DMS114 treated with DMSO at 0.1 percent for 48 hours (cell line): ENCODE measurements around the gene SLC25A44.
"Not testable (repeated sequence)": the region's sequence is repeated elsewhere in the genome, so short reads cannot be mapped to it uniquely, and the experiment has no call there.

ENCODE experiments used
- DNase-seq: peaks from one replicate; lab custom pipeline; 2025; ENCODE audit not compliant: unreplicated experiment; lab: John Stamatoyannopoulos, UW

The SLC25A44 gene

DNA sequence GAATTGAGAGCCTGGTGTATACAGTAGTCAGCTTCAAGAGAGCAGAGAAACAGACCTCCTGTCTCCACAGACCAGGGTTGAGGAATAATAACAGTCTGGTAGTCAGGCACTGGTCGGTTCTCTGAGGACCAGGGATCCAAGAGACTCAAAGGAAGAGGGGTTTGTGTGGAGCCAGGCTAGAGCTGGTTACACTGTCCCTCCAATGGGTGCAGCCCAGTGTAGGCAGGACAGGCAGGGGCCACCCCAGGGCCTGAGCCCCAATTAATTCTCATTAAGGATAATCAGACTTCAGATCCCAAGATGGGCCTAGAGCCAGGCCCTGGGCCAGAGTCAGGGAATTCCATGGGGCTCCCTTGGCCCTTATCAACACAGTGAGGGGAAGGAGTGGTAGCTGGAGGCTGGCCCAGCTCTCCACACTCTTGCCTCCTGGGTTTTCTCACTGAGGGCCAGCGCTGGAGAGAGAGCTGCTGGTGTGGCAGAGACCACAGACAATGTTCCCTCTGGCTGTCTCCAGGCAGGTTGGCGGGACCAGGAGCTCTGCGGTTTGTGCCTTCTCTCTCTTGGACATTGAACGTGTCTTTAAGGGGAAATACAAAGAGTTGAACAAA lies 31.4 kb upstream of the SLC25A44 start:
- DNase-seq = no peak

DNA sequence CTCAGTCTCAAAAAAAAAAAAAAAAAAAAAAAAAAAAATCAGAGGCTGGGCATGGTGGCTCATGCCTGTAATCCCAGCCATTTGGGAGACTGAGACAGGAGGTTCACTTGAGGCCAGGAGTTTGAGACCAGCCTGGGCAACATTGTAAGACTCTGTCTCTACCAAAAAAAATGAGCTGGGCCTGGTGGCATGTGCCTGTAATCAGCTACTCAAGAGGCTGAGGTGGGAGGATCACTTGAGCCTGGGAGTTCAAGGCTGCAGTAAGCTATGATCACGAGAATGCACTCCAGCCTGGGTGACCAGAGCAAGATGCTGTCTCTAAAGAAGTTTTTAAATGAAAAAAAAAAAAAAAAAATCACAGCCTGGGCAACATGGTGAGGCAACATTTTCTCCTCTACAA lies 30.2 kb upstream of the SLC25A44 start:
- DNase-seq = no peak

DNA sequence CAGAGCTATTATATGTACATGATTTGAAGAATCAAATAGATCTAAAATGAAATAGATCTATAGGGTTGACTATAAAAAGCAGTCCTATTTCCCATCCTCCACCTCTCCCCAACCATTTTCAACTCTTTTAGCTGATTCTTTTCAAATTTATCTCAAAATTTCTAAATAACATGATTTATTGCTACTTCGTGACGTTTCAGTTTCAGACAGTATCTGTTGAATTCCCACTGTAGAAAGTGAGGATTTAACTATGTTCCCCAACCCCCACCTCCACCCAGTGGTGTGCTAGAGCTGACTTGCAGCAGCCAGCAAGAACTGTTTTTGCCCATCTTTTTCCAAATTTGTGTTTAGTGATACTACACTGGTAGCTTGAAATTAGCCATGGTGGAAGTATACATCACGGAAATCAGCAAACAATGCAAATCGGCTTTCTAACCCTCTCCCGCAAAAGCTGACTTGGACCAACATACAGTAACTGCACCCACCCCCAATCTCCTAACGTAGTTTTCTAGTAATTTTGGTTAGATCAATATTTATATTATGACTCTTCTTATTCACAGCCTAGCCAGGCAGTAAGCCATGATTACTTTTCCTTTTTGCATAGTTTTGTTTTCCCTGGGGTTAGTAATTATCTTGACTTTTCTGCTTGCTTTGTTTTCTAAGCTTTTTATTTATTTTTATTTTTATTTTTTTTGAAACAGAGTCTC lies 29.6 kb upstream of the SLC25A44 start:
- DNase-seq = no peak

DNA sequence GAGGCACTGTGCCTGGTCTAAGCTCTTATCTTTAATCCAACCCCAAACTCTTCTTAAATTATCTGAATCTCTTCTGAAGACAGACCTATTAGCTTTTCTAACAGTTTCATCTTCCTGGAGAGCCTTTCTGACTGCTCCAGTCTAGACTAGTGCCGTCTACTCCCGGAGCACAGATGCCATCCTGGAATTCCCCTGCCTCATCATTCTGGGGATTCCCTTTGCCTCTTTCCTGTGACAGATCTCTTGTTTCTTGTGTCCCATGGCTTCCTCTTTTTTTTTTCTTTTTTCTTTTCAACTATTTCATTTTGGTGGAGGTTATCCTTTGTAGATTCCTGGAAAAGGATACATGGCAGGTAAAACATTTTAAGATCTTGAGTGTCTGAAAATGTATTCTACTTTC lies 28.8 kb upstream of the SLC25A44 start:
- DNase-seq = no peak

DNA sequence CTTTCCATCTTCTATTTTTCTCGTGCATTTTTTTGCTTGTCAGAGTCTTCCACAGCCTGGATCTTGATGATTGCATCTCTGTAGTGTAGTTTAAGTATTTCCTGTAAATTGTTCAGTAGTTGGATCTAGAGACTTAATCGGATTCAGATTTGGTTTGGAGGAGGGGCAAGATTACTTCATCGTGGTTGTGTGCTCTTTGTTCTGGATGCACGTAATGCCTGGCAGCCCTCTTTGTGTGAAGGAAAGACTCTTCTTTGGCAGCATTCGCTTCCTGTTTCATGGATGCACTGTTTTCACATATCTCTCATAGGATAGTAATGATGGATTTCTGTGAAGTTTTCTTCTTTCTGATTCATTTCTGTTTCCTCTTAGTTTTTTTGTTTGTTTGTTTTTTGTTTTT lies 26.4 kb upstream of the SLC25A44 start:
- no peak for DNase-seq

DNA sequence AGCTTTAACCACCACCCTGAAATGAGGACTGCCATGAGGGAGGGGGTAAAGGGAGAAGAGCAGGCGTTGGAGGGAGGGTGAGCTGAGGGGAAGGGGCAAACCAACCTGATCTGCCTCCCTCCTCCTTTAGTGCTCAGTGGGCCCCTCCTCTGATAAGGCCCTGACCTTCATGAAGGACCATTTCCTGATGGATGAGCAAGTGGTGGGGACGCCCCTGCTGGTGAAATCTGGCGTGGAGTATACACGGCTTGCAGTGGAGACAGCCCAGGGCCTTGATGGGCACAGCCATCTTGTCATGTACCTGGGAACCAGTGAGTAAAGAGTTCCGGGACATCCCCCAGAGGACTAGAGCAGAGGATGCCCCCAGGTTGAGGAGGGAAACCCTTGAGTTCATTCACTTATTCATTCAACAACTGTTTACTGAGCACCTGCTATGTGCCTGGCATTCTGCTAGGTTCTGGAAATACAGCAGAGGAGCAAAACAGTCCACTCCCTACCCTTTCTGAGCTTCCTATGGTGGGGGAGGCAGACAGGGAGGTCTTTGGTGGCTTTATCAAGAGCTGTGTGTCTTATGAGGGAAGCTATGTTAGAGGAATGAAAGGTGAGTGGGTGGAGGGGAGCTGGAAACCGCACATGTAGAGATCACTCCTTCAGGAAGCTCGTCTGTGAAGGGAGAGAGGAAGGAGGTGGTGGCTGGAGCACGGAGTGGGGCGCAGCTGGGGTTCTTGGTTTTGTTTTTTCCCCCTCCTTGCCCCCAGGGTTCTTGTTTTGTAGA lies 21.0 kb upstream of the SLC25A44 start:
- no peak for DNase-seq

DNA sequence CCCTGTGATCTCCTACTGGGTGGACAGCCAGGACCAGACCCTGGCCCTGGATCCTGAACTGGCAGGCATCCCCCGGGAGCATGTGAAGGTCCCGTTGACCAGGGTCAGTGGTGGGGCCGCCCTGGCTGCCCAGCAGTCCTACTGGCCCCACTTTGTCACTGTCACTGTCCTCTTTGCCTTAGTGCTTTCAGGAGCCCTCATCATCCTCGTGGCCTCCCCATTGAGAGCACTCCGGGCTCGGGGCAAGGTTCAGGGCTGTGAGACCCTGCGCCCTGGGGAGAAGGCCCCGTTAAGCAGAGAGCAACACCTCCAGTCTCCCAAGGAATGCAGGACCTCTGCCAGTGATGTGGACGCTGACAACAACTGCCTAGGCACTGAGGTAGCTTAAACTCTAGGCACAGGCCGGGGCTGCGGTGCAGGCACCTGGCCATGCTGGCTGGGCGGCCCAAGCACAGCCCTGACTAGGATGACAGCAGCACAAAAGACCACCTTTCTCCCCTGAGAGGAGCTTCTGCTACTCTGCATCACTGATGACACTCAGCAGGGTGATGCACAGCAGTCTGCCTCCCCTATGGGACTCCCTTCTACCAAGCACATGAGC lies 17.2 kb upstream of the SLC25A44 start:
- no peak for DNase-seq

DNA sequence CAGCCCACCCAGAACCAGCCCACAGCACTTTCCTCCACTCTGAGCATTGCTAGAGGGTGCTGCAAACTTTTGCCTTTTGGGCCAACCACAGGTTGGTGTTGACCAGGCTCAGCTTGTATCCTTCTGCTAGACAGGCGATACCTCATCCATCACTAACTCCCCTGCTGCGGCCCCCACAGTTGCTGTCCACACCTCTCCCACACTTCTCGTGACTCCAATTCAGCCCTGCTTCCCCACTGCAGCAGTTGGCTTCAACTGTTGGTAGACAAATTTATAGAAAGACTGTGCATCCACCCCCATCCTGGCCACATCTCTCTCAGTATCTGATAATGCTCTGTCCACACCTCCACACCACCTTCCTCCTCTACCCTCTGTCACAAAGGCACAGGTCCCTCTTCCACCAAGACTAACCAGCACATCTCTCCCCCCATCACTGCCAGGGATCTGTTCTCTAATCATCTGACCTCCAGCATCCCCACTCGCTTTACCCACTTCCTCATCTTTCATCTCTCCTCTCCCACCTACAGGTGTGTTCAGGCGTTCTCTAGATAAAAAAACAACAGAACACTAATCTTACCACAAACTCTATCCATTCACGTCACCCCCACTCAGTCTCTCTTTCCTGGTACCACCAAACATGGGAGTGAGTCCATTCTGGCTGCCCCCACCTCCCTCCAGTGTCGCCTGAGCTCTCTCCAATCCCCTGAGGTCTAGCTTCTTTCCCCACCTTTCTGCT lies 15.8 kb upstream of the SLC25A44 start:
- no peak for DNase-seq

DNA sequence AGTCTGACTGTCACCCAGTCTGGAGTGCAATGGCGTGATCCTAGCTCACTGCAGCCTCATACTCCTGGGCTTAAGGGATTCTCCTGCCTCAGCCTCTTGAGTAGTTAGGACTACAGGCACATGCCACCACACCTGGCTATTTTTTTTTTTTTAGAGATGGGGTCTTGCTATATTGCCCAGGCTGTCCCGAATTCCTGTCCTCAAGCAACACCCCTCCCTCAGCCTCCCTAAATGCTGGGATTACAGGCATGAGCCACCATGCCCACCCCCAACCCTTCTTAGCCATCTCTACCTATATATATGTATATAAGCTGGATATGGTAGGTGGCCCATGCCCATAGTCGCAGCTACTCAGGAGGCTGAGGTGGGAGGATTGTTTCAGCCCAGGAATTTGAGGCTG lies 13.4 kb upstream of the SLC25A44 start:
- DNase-seq = no peak

DNA sequence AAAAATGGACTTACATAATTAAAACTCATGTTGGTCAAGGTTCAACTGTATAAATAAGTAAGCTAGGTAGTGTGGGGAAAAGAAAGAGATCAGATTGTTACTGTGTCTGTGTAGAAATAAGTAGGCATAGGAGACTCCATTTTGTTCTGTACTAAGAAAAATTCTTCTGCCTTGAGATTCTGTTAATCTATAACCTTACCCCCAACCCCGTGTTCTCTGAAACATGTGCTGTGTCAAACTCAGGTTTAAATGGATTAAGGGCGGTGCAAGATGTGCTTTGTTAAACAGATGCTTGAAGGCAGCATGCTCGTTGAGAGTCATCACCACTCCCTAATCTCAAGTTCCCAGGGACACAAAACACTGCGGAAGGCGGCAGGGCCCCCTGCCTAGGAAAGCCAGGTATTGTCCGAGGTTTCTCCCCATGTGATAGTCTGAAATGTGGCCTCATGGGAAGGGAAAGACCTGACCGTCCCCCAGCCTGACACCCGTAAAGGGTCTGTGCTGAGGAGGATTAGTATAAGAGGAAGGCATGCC lies 12.4 kb upstream of the SLC25A44 start:
- not testable (repeated sequence) for DNase-seq

DNA sequence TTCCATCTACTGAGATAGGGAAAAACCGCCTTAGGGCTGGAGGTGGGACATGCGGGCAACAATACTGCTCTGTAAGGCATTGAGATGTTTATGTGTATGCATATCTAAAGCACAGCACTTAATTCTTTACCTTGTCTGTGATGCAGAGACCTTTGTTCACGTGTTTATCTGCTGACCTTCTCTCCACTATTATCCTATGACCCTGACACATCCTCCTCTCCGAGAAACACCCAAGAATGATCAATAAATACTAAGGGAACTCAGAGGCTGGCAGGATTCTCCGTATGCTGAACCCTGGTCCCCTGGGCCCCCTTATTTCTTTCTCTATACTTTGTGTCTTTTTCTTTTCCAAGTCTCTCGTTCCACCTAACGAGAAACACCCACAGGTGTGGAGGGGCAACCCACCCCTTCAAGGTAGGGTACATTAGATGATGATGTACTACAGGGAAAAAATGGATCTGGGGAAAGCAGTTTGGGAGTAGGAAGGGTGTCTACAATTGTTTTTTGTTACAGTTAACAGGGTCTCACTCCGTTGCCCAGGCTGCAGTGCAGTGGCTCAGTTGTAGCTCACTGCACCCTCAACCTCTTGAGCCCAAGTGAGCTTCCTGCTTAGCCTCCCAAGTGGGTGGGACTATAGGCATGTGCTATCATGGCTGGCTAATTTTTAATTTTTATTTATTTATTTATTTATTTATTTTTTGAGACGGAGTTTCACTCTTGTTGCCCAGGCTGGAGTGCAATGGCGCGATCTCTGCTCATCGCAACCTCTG lies 11.7 kb upstream of the SLC25A44 start:
- not testable (repeated sequence) for DNase-seq

DNA sequence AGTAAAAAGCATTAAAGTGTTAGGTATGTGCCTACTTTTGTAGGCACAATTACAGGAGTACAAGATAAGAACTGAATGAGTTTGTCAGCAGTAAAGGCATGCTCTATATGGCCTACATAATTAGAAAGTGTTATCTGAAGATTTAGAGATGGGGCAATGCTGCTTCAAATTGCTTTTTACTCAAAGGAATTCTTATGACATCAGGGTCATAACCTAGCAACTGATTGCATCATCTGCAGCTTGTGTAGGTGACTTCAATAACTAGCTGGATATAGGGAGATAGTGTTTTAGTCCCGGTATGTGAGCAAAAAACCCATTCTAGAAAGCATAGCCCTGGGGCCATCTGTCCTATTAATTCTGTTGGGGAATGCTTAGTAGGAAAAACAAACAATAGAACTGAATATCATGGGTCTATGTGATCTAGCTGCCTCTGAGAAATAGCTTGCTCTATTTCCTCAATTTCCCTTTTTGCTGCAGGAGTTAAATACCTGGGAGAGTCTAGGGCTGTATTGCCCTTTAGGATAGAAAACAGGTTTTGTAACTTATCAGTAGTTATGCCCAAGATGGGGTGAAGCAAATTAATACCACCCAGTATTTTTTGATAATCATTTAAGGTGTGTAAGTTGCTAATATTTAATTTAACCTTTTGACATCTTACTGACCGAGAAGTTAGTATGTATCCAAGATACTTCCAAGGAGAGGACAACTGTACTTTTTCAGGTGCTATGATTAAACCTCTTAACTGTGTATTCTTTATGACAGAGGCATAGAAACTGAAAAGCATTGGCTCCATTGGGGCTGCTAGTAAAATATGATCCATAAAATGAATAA lies 7.3 kb upstream of the SLC25A44 start:
- DNase-seq = not testable (repeated sequence)

DNA sequence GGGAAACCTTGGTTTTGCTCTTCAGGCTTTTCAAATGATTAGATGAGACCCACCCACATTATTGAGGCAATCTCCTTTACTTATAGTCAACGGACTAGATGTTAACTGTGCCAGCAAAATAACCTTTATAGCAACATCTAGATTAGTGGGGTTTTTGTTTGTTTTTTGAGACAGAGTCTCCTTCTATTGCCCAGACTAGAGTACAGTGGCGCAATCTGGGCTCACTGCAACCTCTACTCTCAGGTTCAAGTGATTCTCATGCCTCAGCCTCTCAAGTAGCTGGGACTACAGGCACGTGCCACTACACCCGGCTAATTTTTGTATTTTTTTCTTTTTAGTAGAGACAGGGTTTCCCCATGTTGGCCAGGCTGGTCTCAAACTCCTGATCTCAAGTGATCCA lies 3.6 kb upstream of the SLC25A44 start:
- DNase-seq = not testable (repeated sequence)

DNA sequence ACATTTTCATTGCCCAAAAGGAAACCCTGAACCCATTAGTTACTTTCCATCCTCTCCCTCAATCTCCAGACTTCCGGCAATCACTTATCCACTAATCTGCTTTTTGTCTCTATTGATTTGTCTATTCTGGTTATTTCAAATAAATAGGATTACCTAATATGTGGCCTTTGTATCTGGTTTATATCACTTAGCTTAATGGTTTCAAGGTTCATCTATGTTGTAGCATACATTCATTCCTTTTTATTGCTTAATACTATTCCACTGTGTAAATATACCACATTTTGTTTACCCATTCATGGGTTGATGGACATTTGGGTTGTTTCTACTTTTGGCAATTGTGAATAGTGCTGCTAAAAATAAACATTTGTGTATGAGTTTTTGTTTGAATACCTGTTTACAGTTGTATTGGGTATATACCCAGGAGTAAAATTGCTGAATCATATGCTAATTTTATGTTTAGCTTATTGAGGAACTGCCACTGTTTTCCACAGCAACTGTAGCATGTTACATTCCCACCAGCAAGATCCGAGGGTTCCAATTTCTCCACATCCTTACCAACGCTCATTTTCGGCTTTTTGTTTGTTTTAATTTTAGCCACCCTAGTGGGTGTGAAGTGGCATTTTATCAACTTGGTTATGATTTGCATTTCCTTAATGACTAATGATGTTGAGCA lies 2.5 kb upstream of the SLC25A44 start:
- DNase-seq = no peak

DNA sequence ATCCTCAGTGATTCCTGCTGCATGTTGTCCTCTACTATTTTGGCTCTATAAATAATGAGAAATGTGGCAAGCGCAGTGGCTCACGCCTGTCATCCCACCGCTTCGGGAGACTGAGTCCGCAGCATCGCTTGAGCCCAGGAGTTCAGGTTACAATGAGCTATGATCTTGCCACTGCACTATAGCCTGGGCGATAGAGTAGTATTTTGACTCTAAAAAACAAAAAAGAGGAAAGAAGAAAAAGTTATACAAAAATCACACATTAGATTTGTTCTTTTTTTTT lies 756 bp upstream of the SLC25A44 start:
- DNase-seq = no peak

DNA sequence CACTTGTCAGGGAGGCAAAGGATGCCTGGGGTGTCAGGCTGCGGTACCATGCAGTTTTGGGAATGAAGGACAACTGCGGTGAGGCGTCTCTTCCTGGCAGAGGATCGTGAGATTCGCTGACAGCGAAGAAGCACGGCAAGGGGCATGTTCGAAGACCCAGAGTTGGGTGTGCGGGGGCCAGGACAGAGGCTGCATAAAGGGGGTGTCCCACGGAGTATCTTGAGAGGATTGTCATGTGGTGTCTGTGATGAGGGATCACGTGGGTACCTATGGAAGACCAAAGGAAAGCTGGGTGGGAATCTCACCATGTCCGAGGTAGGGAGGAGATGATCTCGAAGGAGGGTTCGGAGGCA lies 372 bp downstream of the SLC25A44 start:
- no peak for DNase-seq

DNA sequence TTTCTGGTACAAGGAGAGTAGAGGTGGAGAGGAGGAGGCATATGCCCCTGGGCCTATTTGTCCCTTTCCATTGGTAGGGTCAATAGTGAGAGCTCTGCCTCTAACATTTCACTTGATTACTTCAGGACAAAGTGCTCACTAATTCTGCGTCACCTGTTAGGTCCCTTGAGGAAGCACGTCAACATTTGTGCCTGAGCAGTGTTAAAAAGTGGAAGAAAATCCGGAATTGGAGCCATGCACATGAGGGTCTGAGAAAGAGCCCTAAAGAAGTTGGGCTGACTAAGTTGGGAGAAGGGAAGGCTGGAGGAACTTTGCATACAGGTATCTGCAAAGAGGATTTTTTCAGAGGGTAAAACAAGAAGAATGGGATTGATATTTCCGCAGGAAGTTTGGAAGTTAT lies 1.9 kb downstream of the SLC25A44 start:
- DNase-seq = no peak

DNA sequence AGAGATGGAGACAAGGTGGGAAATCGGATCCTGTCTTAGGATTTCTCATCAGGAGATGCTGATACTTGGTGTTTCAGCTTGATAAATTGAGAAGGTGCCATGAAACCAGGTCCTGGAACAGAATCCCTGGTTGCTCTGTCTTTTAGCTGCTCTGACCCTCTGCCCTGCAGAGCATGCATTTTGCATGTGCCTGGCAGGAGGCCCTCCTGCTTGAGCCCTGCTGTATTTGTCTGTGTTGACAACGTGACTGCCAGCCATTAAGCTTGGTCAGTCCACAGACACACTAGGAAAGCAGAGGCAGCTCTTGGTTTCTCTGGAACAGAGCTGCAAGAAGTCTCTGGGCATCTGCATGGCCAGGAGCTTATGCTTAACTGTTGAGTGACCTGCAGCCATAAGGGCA lies 2.5 kb downstream of the SLC25A44 start:
- DNase-seq = no peak

DNA sequence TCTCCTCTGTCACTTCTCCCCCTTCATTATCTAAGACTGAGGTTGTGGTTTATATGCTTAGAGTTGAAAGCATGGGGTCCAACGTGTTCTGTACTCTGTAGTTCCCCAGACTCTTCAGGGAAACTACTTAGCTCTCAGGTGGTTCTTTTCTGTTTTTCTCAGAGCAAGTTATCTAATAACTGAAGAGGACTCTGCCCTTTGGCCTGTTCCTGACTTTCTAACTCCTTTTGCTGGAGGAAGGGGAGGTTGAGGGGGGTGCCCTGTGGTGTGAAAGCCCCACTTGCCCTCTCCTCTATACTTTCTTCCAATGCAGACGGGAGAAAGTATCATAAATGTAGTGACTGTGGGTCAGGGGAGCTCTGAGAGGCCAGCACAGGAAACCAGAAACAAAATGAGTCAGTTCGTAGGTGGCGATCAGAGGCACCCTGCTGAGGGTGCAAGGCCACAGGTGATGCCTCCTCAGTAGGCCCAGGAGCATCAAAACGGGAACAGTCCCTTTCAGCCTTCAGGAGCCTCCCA lies 5.0 kb downstream of the SLC25A44 start:
- no peak for DNase-seq
